Measurements from ENCODE around the gene PROSER2. TPM values are rescaled to one million over a fixed set of nuclear protein-coding genes. Genes with fewer than 3 reads are reported as not detected.

Gene PROSER2
- total RNA-seq, 1 donor from 2014 or later: 7.1 TPM

DNA sequence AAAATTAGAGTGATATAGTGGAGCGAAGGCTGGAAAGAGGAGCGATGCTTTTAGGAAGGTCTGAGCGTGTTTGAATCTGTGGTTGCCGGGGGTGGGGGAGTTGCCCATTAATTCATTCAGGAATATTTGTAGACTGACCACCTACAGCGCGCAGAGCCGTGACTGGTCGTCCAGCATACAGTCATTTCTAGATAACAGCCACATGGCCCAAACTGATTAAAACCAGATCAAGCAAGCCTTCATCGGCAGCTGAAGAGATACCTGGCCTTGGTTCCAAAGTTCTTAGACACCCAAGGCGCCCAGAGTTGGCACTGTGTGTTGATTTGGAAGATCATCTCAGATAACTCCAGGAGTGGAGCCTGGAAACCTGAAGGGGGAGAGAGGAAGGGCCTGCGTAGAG lies 1.7 kb downstream of the PROSER2 start:
- TF ChIP-seq, protein P1, sequence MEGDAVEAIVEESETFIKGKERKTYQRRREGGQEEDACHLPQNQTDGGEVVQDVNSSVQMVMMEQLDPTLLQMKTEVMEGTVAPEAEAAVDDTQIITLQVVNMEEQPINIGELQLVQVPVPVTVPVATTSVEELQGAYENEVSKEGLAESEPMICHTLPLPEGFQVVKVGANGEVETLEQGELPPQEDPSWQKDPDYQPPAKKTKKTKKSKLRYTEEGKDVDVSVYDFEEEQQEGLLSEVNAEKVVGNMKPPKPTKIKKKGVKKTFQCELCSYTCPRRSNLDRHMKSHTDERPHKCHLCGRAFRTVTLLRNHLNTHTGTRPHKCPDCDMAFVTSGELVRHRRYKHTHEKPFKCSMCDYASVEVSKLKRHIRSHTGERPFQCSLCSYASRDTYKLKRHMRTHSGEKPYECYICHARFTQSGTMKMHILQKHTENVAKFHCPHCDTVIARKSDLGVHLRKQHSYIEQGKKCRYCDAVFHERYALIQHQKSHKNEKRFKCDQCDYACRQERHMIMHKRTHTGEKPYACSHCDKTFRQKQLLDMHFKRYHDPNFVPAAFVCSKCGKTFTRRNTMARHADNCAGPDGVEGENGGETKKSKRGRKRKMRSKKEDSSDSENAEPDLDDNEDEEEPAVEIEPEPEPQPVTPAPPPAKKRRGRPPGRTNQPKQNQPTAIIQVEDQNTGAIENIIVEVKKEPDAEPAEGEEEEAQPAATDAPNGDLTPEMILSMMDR (IDR thresholded peaks at IDR 0.05): no peak
- Mint-ChIP-seq H3K9me3 (ENCODE audit: unreplicated experiment) (no peaks in the 10 kb centered on the region), H3K27me3 (ENCODE audit: unreplicated experiment) (peaks cover 15% of the 10 kb centered on the region), H3K36me3 (ENCODE audit: unreplicated experiment) (peaks cover 2% of the 10 kb centered on the region), H3K4me3 (ENCODE audit: unreplicated experiment) (peak overlapping the region; percentile 78), H3K4me1 (ENCODE audit: unreplicated experiment) (peaks cover 20% of the 10 kb centered on the region), H3K27ac (ENCODE audit: unreplicated experiment) (peak overlapping the region; percentile 36)
- DNase-seq (ENCODE audit: extremely low spot score, unreplicated experiment): no peak

DNA sequence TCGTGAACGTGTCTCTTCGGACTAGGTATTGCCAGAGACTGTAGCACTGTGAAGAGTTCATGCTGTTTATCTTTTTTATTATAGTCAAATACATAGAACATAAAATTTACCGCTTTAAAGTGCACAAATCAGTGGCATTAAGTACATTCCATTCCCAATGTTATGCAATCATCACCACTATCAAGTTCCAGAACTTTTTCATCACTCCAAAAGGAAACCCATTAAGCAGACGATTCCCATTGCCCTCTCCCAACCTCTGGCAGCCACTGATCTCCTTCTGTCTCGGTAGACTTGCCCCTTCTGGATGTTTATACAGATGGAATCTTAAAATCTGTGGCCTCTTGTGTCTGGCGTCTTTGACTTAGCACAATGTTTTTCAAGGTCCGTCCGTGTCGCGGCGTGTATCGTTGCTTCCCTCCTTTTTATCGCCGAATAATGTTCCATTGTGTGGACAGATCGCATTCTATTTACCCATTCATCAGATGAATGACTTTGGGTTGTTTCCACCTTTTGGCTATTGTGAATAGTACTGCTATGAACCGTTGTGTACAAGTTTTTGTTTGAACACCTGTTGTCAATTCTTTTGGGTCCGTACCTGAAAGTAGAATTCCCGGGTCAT lies 2.7 kb downstream of the PROSER2 start:
- Mint-ChIP-seq H3K9me3 (ENCODE audit: unreplicated experiment) (no peaks in the 10 kb centered on the region), H3K36me3 (ENCODE audit: unreplicated experiment) (peaks cover 2% of the 10 kb centered on the region), H3K4me3 (ENCODE audit: unreplicated experiment) (peak overlapping the region; percentile 10), H3K27ac (ENCODE audit: unreplicated experiment) (no peak overlapping the region), H3K4me1 (ENCODE audit: unreplicated experiment) (peaks cover 20% of the 10 kb centered on the region), H3K27me3 (ENCODE audit: unreplicated experiment) (peaks cover 21% of the 10 kb centered on the region)
- no peak for DNase-seq (ENCODE audit: extremely low spot score, unreplicated experiment)
- TF ChIP-seq, protein P1 (IDR thresholded peaks at IDR 0.05): no peak

DNA sequence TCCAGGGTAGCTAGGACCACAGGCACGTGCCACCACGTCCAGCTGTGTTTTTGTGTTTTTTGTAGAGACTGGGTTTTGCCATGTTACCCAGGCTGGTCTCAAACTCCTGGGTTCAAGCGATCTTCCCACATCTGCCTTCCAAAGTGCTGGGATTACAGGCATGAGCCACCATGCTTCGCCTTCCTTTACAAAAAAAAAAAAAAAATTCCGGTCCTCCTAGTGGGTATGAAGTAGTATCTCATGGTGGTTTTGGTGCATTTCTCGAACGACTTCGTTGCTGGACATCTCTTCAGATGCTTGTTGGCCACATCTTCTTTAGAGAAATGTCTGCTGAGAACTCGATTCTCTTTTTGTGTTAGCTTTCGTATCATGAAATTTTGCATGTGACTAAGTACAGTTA lies 3.9 kb downstream of the PROSER2 start:
- TF ChIP-seq, protein P1 (IDR thresholded peaks at IDR 0.05): no peak
- no peaks in the 10 kb centered on the region for H3K9me3 Mint-ChIP-seq (ENCODE audit: unreplicated experiment)
- peaks cover 22% of the 10 kb centered on the region for H3K27me3 Mint-ChIP-seq (ENCODE audit: unreplicated experiment)
- H3K36me3 Mint-ChIP-seq (ENCODE audit: unreplicated experiment): peaks cover 2% of the 10 kb centered on the region
- no peak overlapping the region for H3K4me3 Mint-ChIP-seq (ENCODE audit: unreplicated experiment)
- peaks cover 25% of the 10 kb centered on the region for H3K4me1 Mint-ChIP-seq (ENCODE audit: unreplicated experiment)
- no peak overlapping the region for H3K27ac Mint-ChIP-seq (ENCODE audit: unreplicated experiment)
- no peak for DNase-seq (ENCODE audit: extremely low spot score, unreplicated experiment)

DNA sequence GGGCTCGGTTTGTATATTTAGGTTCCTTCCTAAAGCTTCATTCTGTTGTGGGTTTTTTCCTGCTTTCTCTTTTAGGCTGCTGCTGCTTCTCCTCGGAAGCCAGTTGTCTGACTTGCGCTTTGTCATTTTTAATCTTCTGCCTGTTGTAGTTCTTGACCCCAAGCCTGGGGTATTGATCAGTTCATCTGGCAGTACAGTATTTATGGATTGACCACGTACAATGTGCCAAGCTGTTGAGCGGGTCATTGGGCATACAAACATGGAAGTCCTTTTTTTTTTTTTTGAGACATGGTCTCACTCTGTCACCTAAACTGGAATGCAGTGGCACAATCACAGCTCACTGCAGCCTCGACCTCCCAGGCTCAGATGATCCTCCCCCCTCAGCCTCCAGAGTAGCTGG lies 4.3 kb downstream of the PROSER2 start:
- Mint-ChIP-seq H3K27me3 (ENCODE audit: unreplicated experiment) (peaks cover 22% of the 10 kb centered on the region), H3K27ac (ENCODE audit: unreplicated experiment) (no peak overlapping the region), H3K36me3 (ENCODE audit: unreplicated experiment) (peaks cover 2% of the 10 kb centered on the region), H3K9me3 (ENCODE audit: unreplicated experiment) (no peaks in the 10 kb centered on the region), H3K4me3 (ENCODE audit: unreplicated experiment) (no peak overlapping the region), H3K4me1 (ENCODE audit: unreplicated experiment) (peaks cover 25% of the 10 kb centered on the region)
- no peak for DNase-seq (ENCODE audit: extremely low spot score, unreplicated experiment)
- TF ChIP-seq, protein P1 (IDR thresholded peaks at IDR 0.05): no peak

DNA sequence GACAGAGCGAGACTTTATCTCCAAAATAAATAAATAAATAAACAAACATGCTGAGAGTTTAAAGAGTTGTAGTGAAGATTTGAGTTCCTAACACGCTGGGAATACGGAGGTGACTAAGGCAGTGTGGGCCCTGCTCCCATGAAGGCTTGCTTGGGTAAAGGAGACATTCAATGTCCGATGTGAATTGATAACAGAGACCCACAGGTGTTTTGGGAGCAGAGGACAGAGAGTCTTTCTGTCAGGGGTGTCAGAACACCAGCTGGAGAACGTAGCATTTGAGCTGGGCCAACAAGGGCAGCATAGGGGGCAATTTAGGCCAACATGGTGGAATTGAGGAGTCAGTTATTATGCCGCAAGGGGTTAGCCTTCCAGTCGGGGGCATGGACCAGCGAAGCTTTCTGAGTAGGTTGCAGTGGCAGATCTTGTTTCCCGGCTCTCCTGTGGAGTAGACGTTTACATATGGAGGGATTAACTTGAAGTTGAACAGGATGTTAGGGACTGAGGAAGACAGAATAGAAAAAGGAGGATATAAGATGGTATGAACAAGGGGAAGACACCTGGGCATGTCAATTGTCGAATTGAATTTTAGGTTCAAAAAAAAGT lies 5.6 kb downstream of the PROSER2 start:
- Mint-ChIP-seq H3K27ac (ENCODE audit: unreplicated experiment) (no peak overlapping the region), H3K36me3 (ENCODE audit: unreplicated experiment) (peaks cover 2% of the 10 kb centered on the region), H3K4me1 (ENCODE audit: unreplicated experiment) (peaks cover 25% of the 10 kb centered on the region), H3K27me3 (ENCODE audit: unreplicated experiment) (peaks cover 22% of the 10 kb centered on the region), H3K9me3 (ENCODE audit: unreplicated experiment) (no peaks in the 10 kb centered on the region), H3K4me3 (ENCODE audit: unreplicated experiment) (no peak overlapping the region)
- TF ChIP-seq, protein P1 (IDR thresholded peaks at IDR 0.05): no peak
- DNase-seq (ENCODE audit: extremely low spot score, unreplicated experiment): no peak

Data from osteocyte (in vitro differentiated cells).